ENCODE results near the gene SNX32.

The SNX32 gene

DNA sequence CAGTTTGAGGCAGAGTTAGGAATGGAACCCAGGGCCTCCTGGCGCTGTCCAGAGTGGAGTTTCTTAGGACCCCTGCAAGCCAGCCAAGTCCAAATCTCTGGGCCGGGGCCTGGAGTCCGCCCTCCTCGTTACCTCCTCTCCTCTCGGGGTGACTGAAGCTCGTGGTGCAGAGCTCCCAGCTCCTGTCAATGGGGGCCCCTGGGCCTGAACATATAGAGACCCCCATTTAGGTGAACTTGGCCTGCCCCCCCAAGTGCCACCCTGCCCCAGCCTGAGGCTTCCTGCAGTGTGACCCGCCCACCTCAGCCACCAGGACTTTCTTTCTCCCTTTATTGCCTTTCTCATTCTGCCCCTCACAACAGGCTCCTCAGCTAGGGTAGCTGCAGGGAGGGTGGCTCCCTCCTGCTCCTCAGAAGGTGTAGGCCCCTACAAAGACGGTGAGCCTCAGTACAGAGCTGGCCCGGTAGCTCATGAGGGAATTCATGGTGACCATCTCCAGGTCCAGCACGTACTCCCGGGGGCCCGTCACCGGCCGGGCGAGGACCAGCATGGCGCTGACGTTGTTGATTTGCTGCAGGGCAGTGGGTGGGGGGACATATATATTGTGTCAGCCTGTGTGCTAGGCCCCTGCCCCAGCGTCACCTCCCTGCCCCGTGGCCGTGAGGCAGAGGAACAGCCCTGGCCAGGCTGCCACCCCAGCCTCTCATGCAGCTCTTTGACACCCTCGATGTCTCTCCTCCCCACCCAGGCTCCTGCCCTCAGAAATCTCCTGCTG is 32.9 kb downstream of the SNX32 start:
- DNase-seq (ENCODE audit: low read depth, low spot score), result no peak

DNA sequence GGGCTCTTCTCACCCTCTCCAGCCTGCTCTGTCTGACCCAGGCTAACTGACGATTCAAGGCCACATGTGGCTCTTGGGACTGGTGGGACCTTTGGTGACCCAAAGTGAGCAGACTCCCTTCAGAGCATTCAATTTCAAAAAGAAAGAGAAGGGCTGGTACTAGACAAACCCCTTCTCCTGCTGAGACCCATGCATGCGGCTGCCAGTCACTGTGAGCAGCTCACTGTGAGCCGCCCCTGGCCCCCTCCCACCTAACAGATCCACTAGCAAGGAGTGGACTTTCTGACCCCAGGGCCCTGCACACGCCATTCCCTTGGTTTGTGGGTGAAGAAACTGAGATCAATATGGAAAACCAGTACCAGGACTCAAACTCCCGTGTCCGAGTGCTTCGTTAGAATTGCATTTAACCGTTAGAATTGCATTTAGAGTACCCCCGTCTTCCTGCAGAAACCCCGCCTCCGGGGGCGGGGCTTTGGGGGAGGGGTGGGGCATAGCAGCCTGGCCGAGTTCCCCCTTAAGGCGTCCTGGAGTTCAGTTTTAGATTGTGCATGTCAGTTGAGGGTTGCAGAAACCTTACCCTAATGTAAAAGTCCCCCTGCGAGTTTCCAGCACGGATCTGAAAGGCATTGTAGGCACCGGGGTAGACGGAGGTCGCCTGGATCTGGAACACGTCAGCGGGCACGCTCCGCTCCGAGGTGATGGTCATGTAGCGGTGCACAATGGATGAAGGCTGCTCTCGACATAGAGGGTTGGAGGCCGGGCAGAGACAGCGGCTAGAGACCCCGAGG is 33.7 kb downstream of the SNX32 start:
- DNase-seq (ENCODE audit: low read depth, low spot score), result no peak

DNA sequence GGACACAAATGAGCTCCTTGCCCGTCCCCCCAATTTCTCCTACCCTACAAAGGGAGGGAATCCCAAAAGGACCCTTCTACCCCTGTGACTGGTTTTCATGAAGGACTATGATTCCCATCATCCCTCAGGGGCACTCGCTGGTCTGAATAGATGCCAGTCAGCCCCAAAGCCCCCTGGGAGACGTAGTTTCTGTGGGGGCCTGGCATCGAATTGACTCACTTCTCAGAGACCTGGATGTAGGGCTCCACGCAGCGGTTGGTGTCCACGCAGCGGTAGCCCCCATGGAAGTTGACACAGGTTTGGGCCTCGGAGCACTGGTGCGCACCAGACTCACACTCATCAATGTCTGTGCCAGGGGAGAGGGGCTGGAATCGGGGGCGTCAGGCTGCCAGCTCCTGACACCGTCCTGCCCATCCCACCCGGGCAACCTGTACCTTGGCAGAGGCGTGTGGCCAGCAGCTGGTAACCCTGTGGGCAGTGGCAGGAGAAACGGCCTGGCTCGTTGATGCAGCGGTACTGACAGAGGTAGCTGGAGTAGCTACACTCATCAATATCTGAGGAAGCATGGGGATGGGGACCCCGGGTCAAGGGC is 34.4 kb downstream of the SNX32 start:
- DNase-seq (ENCODE audit: low read depth, low spot score), result no peak

DNA sequence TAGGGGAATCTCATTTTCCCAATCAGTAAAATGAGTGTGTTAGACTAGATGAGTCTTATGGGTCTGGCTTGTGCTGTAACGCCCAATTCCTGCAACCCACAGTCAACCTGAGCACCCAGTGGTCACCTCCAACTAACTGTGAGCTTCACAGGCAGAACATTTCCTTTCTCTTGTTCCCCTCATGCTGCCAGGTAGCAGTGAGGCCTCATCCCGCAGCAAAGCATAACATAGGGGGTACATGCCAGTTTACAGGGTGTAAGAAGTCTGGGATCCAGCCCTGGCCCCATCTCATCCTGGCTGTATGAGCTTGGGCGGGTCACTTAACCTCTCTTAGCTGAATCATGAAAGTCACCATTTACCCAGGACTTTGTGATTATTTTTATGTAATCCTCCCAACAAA is 35.1 kb downstream of the SNX32 start:
- DNase-seq (ENCODE audit: low read depth, low spot score), result no peak

DNA sequence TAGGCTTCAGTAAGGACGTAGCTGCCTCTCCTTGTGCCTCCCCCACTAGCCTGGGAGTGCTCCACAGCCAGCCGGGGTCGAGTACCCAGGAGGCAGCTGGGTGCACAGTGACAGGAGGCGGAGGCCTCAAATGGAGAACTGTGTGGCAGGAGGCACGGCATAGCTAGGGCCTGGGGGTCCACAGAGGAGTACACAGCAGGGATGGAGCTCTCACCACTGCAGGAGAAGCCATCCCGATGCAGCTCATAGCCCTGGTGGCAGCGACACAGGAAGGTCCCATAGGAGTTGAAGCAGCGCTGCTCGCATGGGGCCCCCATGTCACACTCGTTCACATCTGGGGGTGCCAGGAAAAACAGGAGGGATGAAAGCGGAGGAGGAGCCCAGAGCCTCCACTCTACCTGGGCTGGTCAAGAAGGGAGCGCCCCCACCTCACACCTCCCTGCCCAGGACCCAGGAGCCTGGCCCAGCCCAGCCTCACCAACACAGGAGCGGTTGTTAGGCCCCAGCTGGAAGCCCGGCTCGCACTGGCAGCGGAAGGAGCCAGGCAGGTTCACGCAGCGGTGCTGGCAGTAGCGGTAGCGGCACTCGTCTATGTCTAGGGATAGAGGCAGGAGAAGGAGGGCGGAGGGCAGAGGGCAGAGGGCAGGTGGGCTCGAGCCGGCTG is 36.0 kb downstream of the SNX32 start:
- no peak for DNase-seq (ENCODE audit: low read depth, low spot score)

DNA sequence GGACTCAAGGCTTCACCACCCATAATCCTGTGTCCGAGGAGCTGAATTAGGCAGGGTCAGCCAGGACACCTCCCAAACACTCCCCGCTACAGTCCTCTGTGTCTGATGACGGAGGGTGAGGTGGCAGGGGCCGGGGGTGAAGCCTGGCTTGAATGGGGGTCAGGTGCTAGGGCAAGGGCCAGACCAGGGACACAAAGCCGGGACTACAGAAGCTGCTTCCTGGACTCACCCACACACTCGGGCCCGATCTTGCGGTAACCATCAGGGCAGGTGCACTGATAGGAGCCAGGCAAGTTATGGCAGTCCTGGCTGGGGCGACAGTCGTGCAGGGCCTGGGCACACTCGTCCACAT is 36.5 kb downstream of the SNX32 start:
- no peak for DNase-seq (ENCODE audit: low read depth, low spot score)

DNA sequence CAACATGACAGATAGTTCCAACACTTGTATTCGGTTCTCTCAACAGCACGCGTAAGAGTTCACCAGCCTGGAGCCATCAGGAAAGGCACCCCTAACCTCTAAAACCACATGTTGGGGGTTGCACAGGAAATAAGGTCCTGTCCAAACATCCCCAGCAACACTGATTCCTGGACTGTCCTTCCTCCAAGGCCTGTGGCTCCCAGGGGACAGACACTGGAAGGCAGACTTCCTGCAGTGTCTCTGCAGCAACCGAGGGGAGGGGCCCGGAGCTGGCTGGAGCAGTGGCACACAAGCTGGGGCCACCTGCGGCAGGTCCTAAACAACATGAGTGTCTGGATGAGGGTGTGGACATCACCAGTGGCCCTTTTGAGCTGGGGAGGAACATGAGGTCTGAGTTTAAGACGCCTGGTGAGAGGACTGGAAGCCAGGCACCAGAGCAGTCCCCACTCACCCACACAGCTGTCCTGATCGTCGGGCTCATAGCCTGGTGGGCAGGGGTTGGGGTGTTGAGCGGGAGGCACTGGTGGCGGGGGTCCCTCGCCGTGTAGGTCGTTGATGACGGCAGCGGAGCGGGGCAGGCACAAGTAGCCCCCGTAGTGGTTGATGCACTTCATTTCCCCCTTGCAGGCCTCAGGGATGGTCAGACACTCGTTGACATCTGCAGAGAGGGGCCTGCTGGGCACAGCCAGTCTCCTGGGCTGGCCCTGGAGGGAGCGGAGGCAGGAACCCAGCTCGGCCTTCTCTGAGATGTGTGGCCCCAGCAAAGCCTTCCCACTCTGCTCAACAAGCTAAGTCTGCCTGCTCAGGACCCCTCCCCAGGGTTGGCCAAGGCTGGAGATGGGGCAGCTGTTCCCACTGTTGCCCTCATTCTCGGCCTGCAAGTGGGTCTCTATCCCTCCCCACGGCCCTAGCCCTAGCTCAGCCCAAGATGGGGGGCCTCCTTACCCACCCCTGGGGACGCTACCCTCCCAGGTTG is 37.2 kb downstream of the SNX32 start:
- no peak for DNase-seq (ENCODE audit: low read depth, low spot score)

DNA sequence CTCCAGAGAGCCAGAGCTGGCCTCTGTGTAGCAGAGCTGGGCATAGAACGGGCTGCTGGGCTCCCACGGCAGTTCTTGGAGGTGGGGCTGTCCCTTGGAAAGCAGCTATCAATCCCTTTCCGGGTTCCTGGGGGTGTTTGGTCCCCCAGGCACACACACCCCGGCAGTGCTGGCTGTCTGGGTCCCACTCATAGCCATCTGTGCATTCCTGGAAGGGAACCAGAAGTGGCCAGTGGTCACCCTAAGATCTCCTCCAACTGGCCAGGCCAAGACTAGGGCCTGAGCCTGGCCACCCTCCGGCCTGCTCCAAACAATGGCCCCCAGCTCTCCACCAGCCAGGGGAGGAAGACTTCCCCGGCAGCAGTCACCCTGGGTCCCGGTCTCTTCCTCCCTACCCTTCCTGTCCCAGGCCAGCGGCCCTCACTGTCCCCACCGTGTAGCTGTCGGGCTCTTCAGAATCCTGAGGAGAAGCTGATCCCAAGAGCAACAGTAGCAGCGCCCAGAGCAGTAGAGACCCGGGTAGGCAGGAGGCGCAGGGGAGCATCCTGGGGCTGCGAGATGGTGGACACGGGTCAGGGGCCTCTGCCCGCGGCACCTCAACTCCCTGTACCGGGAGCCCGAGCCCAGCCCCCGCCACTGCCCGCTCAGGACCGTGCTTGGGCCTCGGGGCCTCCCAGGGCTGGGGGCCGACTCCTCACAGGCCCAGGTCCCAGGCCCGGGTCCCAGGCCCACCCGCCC is 38.2 kb downstream of the SNX32 start:
- DNase-seq (ENCODE audit: low read depth, low spot score), result peak; percentile 67

DNA sequence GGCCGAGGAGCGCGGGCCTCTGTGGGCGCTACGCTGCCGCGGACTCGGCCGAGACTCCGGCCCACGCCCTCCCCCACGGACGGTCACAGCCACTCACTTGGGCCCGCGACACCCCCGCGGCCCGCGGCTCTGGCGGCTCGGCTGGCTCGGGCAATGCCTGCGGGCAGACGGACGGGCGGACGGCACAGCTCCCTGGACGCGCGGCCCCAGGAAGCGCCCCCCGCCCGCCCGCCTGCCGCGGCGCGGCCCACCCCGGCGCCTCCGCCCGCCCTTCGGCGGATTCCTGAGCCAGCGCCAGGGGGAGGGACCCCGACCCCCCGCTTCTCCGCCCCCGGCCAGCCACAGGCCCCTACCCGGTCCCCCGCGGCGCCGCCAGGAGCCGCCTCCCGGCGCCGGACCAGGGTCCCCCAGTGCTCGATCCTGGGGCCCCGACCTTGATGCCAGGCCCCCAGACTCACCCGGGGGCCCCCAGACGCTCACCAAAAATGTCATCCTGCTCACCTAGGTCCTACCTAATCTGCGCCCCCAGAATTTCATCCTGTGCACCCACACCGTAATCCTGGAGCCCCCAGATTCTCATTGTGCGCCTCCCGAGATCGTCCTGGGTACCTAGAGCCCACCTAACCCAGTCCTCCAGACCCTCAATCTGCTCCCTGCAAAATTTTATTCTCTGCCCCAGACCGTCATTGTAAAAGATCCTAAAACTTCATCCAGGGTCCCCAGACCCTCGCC is 39.0 kb downstream of the SNX32 start, which contains the start of gene EFEMP2:
TSS of gene EFEMP2 (minus strand) at position 215 of the 732 bp plus-strand sequence. CDS start 446 bp downstream, outside the sequence.
- DNase-seq (ENCODE audit: low read depth, low spot score), result peak; percentile 86

DNA sequence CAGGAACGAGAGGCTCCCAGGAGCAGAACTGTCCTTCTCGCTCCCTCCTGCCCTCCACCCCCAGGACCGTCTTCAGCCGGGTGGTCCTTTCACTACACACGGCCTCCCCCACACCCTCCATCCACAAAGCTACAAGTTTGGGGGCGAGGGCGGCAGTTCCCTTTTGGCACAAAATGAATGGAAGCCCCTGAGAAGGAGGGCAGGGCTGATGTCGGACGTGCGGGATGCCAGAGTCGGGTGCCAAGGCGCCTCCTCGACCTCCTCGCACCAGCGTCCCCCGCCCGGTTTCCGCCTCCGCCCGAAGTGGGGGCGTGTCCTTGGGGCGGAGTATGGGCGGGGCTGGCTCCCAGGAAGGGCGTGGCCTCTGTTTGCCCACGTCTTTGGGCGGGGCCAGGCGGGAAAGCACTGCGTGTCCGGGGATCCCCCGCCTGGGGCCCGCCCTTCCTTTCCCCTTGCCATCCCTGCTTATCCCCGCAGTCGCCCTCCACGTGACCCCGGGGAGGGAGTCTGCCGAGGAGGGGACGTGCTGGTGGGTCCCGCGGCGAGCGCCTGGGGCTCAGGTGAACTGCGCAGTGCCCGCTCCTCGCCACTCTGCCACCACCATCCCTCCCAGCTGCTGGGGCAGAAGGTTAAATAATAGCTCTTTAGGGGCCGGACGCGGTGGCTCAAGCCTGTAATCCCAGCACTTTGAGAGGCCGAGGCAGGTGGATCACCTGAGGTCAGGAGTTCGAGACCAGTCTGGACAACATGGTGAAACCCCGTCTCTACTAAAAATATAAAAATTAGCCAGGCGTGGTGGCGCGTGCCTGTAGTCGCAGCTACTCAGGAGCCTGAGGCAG is 39.8 kb downstream of the SNX32 start:
- DNase-seq (ENCODE audit: low read depth, low spot score), result peak; percentile 98

DNA sequence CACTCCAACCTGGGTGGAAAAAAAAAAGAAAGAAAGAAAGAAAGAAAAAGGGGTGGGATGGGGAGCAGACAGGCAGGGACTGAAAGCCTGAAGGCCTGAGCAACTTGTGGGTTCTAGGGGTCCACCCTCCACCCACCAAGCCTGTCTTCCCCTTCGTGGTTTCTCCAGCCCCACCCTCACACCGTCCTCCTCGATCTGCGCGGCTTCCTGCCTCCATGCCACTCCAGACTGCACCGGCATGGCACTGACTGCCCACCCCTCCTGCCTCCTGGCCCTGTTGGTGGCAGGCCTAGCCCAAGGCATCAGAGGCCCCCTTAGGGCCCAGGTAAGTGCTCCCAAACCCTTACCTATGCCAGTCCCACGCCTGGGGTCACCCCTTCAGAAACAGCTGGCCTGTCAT is 45.9 kb downstream of the SNX32 start, which contains the start of gene CTSW:
TSS of gene CTSW (plus strand) at position 221 of the 400 bp plus-strand sequence. CDS start at position 239, 18 bp downstream.
- no peak for DNase-seq (ENCODE audit: low read depth, low spot score)

DNA sequence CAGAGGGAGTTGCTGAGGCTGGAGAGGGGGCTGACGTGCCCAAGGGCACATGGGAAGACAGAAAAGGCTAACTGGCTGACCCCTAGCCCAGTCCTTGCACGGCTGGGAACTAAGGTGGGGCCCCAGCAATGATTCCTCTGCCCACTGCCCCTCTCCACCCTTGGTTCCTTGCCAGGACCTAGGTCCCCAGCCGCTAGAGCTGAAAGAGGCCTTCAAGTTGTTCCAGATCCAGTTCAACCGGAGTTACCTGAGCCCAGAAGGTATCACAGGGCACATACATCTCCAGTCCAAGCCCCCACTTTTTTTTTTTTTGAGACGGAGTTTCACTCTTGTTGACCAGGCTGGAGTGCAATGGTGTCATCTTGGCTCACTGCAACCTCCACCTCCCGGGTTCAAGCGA is 46.3 kb downstream of the SNX32 start:
- DNase-seq (ENCODE audit: low read depth, low spot score), result no peak

DNA sequence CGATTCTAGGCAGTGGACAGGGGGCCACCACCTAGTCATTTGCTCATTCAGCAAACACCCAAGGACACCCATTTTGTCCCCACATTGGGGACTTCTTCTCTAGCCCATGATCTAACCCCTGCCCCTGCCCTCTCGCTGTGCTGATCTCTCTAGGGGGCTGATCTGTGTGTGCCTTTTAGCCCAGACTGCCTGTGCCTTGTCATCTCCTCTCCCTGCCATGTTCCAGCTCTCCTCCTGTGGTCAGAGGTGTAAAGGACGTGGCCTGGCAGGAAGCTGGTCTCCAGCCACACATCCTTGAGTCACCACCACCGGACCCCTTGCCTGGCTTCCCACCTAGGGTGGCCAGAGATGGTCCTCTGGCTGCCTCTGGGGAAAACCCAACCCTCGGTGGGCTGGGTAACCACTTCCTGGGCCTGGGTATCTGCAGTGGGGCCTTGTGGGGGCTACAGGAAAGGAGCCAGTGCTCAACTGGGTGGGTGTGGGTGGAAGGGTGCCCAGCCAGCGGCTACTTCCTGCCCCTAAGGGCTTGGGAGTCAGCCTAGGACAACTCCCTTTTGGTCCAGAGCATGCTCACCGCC is 47.2 kb downstream of the SNX32 start:
- DNase-seq (ENCODE audit: low read depth, low spot score), result peak; percentile 18

DNA sequence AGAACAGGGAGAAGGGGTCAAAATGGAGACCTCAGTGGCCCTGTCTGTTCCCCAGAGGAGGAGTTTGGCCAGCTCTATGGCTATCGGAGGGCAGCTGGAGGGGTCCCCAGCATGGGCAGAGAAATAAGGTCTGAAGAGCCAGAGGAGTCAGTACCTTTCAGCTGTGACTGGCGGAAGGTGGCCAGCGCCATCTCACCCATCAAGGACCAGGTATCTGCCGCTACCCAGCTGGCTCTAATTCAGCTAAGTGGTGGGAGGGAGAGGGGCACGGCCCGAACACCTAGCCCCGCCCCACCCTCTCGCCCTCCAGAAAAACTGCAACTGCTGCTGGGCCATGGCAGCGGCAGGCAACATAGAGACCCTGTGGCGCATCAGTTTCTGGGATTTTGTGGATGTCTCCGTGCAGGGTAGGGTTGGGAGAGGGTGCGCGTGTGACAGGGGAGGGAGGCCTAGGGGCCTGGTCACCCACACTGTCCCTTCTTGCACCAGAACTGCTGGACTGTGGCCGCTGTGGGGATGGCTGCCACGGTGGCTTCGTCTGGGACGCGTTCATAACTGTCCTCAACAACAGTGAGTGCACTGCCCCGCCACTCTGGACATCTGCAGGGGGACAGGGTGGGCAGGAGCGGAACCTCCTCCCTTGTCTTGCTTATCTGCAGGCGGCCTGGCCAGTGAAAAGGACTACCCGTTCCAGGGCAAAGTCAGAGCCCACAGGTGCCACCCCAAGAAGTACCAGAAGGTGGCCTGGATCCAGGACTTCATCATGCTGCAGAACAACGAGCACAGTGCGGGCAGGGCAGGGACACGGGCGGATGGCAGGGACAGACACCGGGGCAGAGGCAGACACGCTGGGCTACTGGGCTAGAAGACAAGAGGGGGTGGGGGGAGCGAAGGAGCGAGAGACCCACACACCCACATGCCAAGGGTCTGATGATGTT is 48.6 kb downstream of the SNX32 start:
- no peak for DNase-seq (ENCODE audit: low read depth, low spot score)

DNA sequence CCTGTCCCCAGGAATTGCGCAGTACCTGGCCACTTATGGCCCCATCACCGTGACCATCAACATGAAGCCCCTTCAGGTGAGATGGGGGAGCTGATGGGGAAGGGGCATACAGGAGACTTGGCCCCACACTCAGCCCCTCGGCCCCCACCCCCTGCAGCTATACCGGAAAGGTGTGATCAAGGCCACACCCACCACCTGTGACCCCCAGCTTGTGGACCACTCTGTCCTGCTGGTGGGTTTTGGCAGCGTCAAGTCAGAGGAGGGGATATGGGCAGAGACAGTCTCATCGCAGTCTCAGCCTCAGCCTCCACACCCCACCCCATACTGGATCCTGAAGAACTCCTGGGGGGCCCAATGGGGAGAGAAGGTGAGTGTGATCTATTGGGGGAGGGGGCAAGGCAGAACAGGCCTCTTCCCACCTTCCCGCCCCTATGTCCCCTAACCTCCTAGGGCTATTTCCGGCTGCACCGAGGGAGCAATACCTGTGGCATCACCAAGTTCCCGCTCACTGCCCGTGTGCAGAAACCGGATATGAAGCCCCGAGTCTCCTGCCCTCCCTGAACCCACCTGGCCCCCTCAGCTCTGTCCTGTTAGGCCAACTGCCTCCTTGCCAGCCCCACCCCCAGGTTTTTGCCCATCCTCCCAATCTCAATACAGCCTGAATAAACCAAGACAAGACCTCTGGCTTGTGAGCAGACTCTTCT is 49.4 kb downstream of the SNX32 start:
- DNase-seq (ENCODE audit: low read depth, low spot score), result no peak

All from astrocyte of the hippocampus (primary cell).